Measurements from ENCODE around the gene MLC1.

DNA sequence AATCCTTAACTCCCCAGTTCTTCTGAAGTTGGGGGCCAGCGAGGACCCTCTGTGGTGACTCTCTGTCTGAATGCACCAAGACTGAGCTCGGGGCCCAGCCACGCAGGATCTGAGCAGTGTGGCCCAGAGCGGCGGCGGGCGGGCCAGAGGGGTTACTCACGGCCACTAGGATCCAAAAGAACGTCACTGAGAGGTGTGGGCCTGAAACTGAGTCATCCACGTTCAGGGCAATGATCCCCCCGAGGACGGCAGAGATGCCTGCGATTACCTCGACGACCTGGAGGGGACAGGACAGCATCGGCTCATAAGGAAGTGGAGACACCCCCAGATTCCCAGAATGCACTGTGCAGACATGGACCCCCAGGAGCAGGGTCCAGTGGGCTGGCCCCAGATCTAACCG is 11.2 kb downstream of the MLC1 start:
- TF ChIP-seq, protein P1, sequence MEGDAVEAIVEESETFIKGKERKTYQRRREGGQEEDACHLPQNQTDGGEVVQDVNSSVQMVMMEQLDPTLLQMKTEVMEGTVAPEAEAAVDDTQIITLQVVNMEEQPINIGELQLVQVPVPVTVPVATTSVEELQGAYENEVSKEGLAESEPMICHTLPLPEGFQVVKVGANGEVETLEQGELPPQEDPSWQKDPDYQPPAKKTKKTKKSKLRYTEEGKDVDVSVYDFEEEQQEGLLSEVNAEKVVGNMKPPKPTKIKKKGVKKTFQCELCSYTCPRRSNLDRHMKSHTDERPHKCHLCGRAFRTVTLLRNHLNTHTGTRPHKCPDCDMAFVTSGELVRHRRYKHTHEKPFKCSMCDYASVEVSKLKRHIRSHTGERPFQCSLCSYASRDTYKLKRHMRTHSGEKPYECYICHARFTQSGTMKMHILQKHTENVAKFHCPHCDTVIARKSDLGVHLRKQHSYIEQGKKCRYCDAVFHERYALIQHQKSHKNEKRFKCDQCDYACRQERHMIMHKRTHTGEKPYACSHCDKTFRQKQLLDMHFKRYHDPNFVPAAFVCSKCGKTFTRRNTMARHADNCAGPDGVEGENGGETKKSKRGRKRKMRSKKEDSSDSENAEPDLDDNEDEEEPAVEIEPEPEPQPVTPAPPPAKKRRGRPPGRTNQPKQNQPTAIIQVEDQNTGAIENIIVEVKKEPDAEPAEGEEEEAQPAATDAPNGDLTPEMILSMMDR (IDR thresholded peaks at IDR 0.05): no peak
- TF ChIP-seq POLR2AphosphoS5 (IDR thresholded peaks at IDR 0.05; ENCODE audit: low read depth, low read length) (no peak), SIN3A (IDR thresholded peaks at IDR 0.05; ENCODE audit: borderline replicate concordance, insufficient read depth, low read depth, low read length) (no peak), TCF7L2 (IDR thresholded peaks at IDR 0.05; ENCODE audit: low read depth, low read length) (no peak)
- TF ChIP-seq, protein P2, sequence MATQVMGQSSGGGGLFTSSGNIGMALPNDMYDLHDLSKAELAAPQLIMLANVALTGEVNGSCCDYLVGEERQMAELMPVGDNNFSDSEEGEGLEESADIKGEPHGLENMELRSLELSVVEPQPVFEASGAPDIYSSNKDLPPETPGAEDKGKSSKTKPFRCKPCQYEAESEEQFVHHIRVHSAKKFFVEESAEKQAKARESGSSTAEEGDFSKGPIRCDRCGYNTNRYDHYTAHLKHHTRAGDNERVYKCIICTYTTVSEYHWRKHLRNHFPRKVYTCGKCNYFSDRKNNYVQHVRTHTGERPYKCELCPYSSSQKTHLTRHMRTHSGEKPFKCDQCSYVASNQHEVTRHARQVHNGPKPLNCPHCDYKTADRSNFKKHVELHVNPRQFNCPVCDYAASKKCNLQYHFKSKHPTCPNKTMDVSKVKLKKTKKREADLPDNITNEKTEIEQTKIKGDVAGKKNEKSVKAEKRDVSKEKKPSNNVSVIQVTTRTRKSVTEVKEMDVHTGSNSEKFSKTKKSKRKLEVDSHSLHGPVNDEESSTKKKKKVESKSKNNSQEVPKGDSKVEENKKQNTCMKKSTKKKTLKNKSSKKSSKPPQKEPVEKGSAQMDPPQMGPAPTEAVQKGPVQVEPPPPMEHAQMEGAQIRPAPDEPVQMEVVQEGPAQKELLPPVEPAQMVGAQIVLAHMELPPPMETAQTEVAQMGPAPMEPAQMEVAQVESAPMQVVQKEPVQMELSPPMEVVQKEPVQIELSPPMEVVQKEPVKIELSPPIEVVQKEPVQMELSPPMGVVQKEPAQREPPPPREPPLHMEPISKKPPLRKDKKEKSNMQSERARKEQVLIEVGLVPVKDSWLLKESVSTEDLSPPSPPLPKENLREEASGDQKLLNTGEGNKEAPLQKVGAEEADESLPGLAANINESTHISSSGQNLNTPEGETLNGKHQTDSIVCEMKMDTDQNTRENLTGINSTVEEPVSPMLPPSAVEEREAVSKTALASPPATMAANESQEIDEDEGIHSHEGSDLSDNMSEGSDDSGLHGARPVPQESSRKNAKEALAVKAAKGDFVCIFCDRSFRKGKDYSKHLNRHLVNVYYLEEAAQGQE (IDR thresholded peaks at IDR 0.05; ENCODE audit: insufficient read depth in 1 of 2, low read depth in 2 of 2, low read length in 1 of 2): no peak
